Measurements from ENCODE around the gene SLC25A42.
"Not testable (repeated sequence)": the region's sequence is repeated elsewhere in the genome, so short reads cannot be mapped to it uniquely, and the experiment has no call there.

The SLC25A42 gene

GRCh38 chr19:19063183-19064097 lies at the start of gene SLC25A42:
TSS of gene SLC25A42 (plus strand) at chr19:19063994. CDS start at chr19:19096125, 32,131 bp downstream.
- TF ChIP-seq CTCF (IDR thresholded peaks at IDR 0.05; ENCODE audit: low read depth, low read length, missing control alignments): no peak
- peak; percentile 98 for DNase-seq (ENCODE audit: extremely low read depth, low read depth)
- H3K4me3 ChIP-seq (replicated peaks; ENCODE audit: low read depth, low read length): peak within 1 kb of the TSS; percentile 50

- DNase-seq (ENCODE audit: extremely low read depth, low read depth): no peak
- no peak overlapping the region for H3K4me3 ChIP-seq (replicated peaks; ENCODE audit: low read depth, low read length)
- no peak for TF ChIP-seq CTCF (IDR thresholded peaks at IDR 0.05; ENCODE audit: low read depth, low read length, missing control alignments)
These were observed 42.7 kb upstream of the SLC25A42 start for GRCh38 chr19:19021115-19021514.

GRCh38 chr19:19022380-19022961 lies 41.3 kb upstream of the SLC25A42 start:
- H3K4me3 ChIP-seq (replicated peaks; ENCODE audit: low read depth, low read length): no peak overlapping the region
- no peak for DNase-seq (ENCODE audit: extremely low read depth, low read depth)
- no peak for TF ChIP-seq CTCF (IDR thresholded peaks at IDR 0.05; ENCODE audit: low read depth, low read length, missing control alignments)

- DNase-seq (ENCODE audit: extremely low read depth, low read depth); H3K4me3 ChIP-seq (replicated peaks; ENCODE audit: low read depth, low read length): not testable (repeated sequence)
These were observed 40.4 kb upstream of the SLC25A42 start for GRCh38 chr19:19023376-19023775.

GRCh38 chr19:19025861-19026260 lies 37.9 kb upstream of the SLC25A42 start:
- H3K4me3 ChIP-seq (replicated peaks; ENCODE audit: low read depth, low read length): no peak overlapping the region
- TF ChIP-seq CTCF (IDR thresholded peaks at IDR 0.05; ENCODE audit: low read depth, low read length, missing control alignments): no peak
- no peak for DNase-seq (ENCODE audit: extremely low read depth, low read depth)

GRCh38 chr19:19026299-19026971 lies 37.4 kb upstream of the SLC25A42 start:
- H3K4me3 ChIP-seq (replicated peaks; ENCODE audit: low read depth, low read length): no peak overlapping the region
- no peak for DNase-seq (ENCODE audit: extremely low read depth, low read depth)
- peak; percentile 12 for TF ChIP-seq CTCF (IDR thresholded peaks at IDR 0.05; ENCODE audit: low read depth, low read length, missing control alignments)

- TF ChIP-seq CTCF (IDR thresholded peaks at IDR 0.05; ENCODE audit: low read depth, low read length, missing control alignments): no peak
- DNase-seq (ENCODE audit: extremely low read depth, low read depth): no peak
- H3K4me3 ChIP-seq (replicated peaks; ENCODE audit: low read depth, low read length): no peak overlapping the region
These were observed 36.6 kb upstream of the SLC25A42 start for GRCh38 chr19:19027228-19027627.
